ENCODE data around the gene RCOR2. TPM values are rescaled to one million over a fixed set of nuclear protein-coding genes. Genes with fewer than 3 reads are reported as not detected.

RCOR2 gene
- total and polyA plus RNA-seq, 7 experiments from 2014 or later, result 0.07 TPM; not detected in 6

- Mint-ChIP-seq H3K27ac (peak overlapping the region in 4 of 9 donors; percentile 5 to 55 (median 44)), H3K36me3 (peaks cover 0 to 5% (median 0%) of the 10 kb centered on the region in 5 donors), H3K4me3 (peak overlapping the region; percentile 2 to 98 (median 72)), H3K27me3 (peaks cover 0 to 2% (median 0%) of the 10 kb centered on the region in 5 donors), H3K9me3 (peaks cover 0 to 4% (median 0%) of the 10 kb centered on the region in 11 donors), H3K4me1 (peaks cover 22 to 37% (median 30%) of the 10 kb centered on the region in 7 donors)
- POLR2A ChIA-PET, result no interaction called here
- CTCF ChIA-PET, result interaction anchor here (8.4 kb wide), 1 partner anchor 104 kb away, joined by 148 read pairs; the partner anchor contains the start of gene MARK2
- Histone ChIP-seq H3K36me3 (ENCODE audit: control insufficient read depth in 2 of 3, insufficient read depth in 3 of 3, low read length in 3 of 3) (peaks cover 0 to 4% (median 0%) of the 10 kb centered on the region in 3 experiments), H3K27me3 (ENCODE audit: control insufficient read depth in 2 of 2, insufficient read depth in 2 of 2, low read length in 2 of 2) (no peaks in the 10 kb centered on the region), H3K27ac (ENCODE audit: low read depth, low read length) (no peak overlapping the region), H3K9me3 (ENCODE audit: control insufficient read depth in 2 of 3, low read length in 3 of 3) (no peaks in the 10 kb centered on the region), H3K4me1 (ENCODE audit: control insufficient read depth in 2 of 2, insufficient read depth in 2 of 2, low read length in 2 of 2) (peaks cover 11 to 18% of the 10 kb centered on the region in 2 donors), H3K4me3 (ENCODE audit: low read length) (no peak overlapping the region)
- intact Hi-C loops (cut with micrococcal nuclease), result no loop called here
- ATAC-seq, result no peak
- no peak for DNase-seq
These were observed 23.8 kb upstream of the RCOR2 start for GRCh38 chr11:63940786-63941185.

DNA sequence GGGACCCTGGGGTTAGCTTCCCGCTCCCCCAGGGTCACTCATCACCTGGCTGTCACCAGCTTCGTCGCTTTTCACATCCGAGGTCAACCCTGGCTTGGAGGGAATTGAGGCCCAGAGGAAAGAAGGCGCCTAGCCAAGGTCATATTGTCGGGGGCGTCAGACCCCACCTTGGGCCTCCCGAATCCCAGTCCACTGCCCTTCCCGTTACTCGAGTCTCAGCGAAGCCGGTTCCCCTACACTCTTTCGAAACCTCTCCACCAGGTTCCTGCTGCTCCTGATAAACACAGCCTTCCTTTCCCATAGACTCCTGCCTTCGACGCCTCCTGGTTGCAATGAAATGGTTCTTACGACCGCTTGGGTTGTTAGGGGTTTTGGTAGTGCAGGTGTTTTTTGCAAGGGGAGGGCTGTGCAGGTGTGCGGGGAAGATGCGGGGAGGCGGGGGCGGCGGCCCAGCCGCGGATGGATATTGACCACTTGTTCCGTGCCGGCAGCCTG lies 22.5 kb upstream of the RCOR2 start:
- Histone ChIP-seq H3K36me3 (ENCODE audit: control insufficient read depth in 2 of 3, insufficient read depth in 3 of 3, low read length in 3 of 3) (peaks cover 0 to 4% (median 0%) of the 10 kb centered on the region in 3 experiments), H3K27ac (ENCODE audit: low read depth, low read length) (peak overlapping the region; percentile 73), H3K4me3 (ENCODE audit: low read length) (peak overlapping the region; percentile 84), H3K9me3 (ENCODE audit: control insufficient read depth in 2 of 3, low read length in 3 of 3) (no peaks in the 10 kb centered on the region), H3K4me1 (ENCODE audit: control insufficient read depth in 2 of 2, insufficient read depth in 2 of 2, low read length in 2 of 2) (peaks cover 11 to 18% of the 10 kb centered on the region in 2 donors), H3K27me3 (ENCODE audit: control insufficient read depth in 2 of 2, insufficient read depth in 2 of 2, low read length in 2 of 2) (no peaks in the 10 kb centered on the region)
- Mint-ChIP-seq H3K4me3 (peak overlapping the region; percentile 80 to 98 (median 93)), H3K9me3 (peaks cover 0 to 4% (median 0%) of the 10 kb centered on the region in 11 donors), H3K27me3 (peaks cover 0 to 2% (median 0%) of the 10 kb centered on the region in 5 donors), H3K4me1 (peaks cover 22 to 32% (median 28%) of the 10 kb centered on the region in 7 donors), H3K27ac (peak overlapping the region in 8 of 9 donors; percentile 54 to 94 (median 84)), H3K36me3 (peaks cover 0 to 5% (median 0%) of the 10 kb centered on the region in 5 donors)
- intact Hi-C loops (cut with micrococcal nuclease), result loop anchor here in 1 of 2 donors (1.0 kb wide), 1 partner anchor 102 kb away; no protein-coding TSS in a partner anchor
- DNase-seq (no peak), ATAC-seq (no peak)
- ChIA-PET POLR2A (no interaction called here), CTCF (interaction anchor here (1.1 kb wide), 1 partner anchor 103 kb away, joined by 11 read pairs; no protein-coding TSS in a partner anchor)

- Histone ChIP-seq H3K9me3 (ENCODE audit: control insufficient read depth in 2 of 3, low read length in 3 of 3) (no peaks in the 10 kb centered on the region), H3K27ac (ENCODE audit: low read depth, low read length) (peak within 1 kb of the TSS; percentile 73), H3K4me1 (ENCODE audit: control insufficient read depth in 2 of 2, insufficient read depth in 2 of 2, low read length in 2 of 2) (peaks cover 11 to 18% of the 10 kb centered on the region in 2 donors), H3K4me3 (ENCODE audit: low read length) (peak within 1 kb of the TSS; percentile 84), H3K36me3 (ENCODE audit: control insufficient read depth in 2 of 3, insufficient read depth in 3 of 3, low read length in 3 of 3) (peaks cover 0 to 4% (median 0%) of the 10 kb centered on the region in 3 experiments), H3K27me3 (ENCODE audit: control insufficient read depth in 2 of 2, insufficient read depth in 2 of 2, low read length in 2 of 2) (no peaks in the 10 kb centered on the region)
- POLR2A ChIA-PET, result no interaction called here
- peaks cover 22 to 28% (median 27%) of the 10 kb centered on the region in 7 donors for H3K4me1 Mint-ChIP-seq
- intact Hi-C loops (cut with micrococcal nuclease), result loop anchor here (1.0 kb wide), 5 partner anchors 21 to 101 kb away; partner anchors contain the start of genes COX8A (in 2 of the 2), OTUB1 (in 1 of the 2) and RCOR2 (in 1 of the 2)
- peak; percentile 92 for ATAC-seq
- H3K36me3 Mint-ChIP-seq, result peaks cover 0 to 3% (median 0%) of the 10 kb centered on the region in 5 donors
- H3K27me3 Mint-ChIP-seq, result peaks cover 0 to 2% (median 0%) of the 10 kb centered on the region in 5 donors
- CTCF ChIA-PET, result interaction anchor here (0.8 to 1.1 kb wide), 2 partner anchors 21 to 102 kb away, joined by 3 to 11 read pairs; no protein-coding TSS in a partner anchor
- DNase-seq, result peak; percentile 78 to 91 (median 84)
- peak within 1 kb of the TSS; percentile 80 to 99 (median 94) for H3K4me3 Mint-ChIP-seq
- peaks cover 0 to 4% (median 0%) of the 10 kb centered on the region in 11 donors for H3K9me3 Mint-ChIP-seq
- H3K27ac Mint-ChIP-seq, result peak within 1 kb of the TSS; percentile 81 to 95 (median 89)
These were observed 21.8 kb upstream of the RCOR2 start, which contains the start of gene NAA40 for GRCh38 chr11:63938479-63939396. NAA40 (plus strand) TSS chr11:63939002; CDS start chr11:63939097, 95 bp downstream.

DNA sequence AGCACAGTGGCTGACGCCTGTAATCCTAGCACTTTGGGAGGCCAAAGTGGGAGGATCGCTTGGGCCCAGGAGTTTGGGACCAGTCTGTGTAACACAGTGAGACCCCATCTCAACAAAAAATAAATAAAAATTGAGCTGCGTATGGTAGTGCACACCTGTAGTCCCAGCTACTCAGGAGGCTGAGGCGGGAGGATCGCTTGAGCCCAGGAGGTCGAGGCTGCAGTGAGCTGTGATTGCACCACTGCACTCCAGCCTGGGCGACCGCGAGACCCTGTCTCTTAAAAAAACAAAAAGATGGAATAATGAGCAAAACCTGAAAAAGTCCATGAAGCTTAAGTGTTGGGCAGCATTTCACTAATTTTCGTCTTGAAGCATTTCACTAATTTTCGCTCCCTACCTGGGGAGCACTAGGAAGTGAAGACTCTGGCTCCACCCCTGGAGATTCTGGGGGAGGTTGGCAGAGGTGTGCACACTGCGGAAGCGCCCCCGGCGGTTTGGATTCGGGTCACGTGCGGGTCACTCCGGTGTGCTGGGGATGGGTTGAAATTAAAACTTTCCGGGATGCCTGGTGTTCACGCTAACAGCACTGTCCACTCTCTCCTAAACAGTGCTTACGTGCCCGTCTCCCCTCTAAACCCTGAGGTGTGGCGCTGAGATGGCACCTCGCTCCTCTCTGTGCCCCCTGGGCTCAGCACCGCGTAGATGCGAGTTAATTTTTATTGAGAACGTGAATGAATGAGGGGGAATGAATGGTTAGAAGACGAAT lies 20.9 kb upstream of the RCOR2 start:
- H3K36me3 ChIP-seq (ENCODE audit: control insufficient read depth in 2 of 3, insufficient read depth in 3 of 3, low read length in 3 of 3), result peaks cover 0 to 4% (median 0%) of the 10 kb centered on the region in 3 experiments
- Mint-ChIP-seq H3K27me3 (peaks cover 0 to 2% (median 0%) of the 10 kb centered on the region in 5 donors), H3K4me1 (peaks cover 22 to 28% (median 26%) of the 10 kb centered on the region in 7 donors), H3K27ac (peak overlapping the region; percentile 50 to 95 (median 89)), H3K9me3 (peaks cover 0 to 4% (median 0%) of the 10 kb centered on the region in 11 donors), H3K4me3 (peak overlapping the region; percentile 80 to 99 (median 94)), H3K36me3 (peaks cover 0 to 3% (median 0%) of the 10 kb centered on the region in 5 donors)
- ATAC-seq (peak; percentile 6), DNase-seq (peak in 1 of 9 donors; percentile 31)
- intact Hi-C loops (cut with micrococcal nuclease), result loop anchor here (1.0 kb wide), 4 partner anchors 21 to 100 kb away; partner anchors contain the start of genes COX8A (in 2 of the 2), OTUB1 (in 1 of the 2) and RCOR2 (in 1 of the 2)
- CTCF ChIA-PET, result interaction anchor here (0.8 to 1.1 kb wide), 3 partner anchors 20 to 126 kb away, joined by 3 to 11 read pairs (median 3); no protein-coding TSS in a partner anchor
- H3K27me3 ChIP-seq (ENCODE audit: control insufficient read depth in 2 of 2, insufficient read depth in 2 of 2, low read length in 2 of 2), result no peaks in the 10 kb centered on the region
- POLR2A ChIA-PET, result interaction anchor here (0.7 to 1.2 kb wide), 3 partner anchors 18 to 54 kb away, joined by 3 to 4 read pairs (median 3); no protein-coding TSS in a partner anchor
- H3K4me3 ChIP-seq (ENCODE audit: low read length), result peak overlapping the region; percentile 84
- H3K27ac ChIP-seq (ENCODE audit: low read depth, low read length), result peak overlapping the region; percentile 73
- no peaks in the 10 kb centered on the region for H3K9me3 ChIP-seq (ENCODE audit: control insufficient read depth in 2 of 3, low read length in 3 of 3)
- H3K4me1 ChIP-seq (ENCODE audit: control insufficient read depth in 2 of 2, insufficient read depth in 2 of 2, low read length in 2 of 2), result peaks cover 11 to 18% of the 10 kb centered on the region in 2 donors

DNA sequence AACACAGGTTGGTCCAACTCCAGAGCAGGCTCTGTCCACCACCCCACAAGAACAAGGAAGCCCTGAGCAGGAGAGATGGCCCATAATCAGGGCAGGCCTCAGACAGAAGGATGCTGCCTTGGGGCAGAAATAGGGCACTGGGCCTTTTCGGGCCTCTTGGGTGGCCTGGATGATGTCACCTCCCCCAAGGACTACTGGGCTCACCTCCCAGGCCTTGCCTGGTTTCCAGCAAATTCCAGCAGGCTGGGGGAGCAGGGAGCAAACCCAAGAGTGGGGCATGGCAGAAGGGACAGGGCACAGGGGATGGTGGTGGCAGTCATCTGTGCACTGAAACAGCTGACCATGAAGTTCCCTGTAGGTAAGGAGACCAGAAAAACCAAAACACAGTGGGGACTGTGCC lies 16.5 kb upstream of the RCOR2 start:
- no peak overlapping the region for H3K27ac ChIP-seq (ENCODE audit: low read depth, low read length)
- POLR2A ChIA-PET, result no interaction called here
- Mint-ChIP-seq H3K27me3 (peaks cover 0 to 8% (median 0%) of the 10 kb centered on the region in 5 donors), H3K27ac (peak overlapping the region in 1 of 9 donors; percentile 54), H3K9me3 (peaks cover 0 to 4% (median 0%) of the 10 kb centered on the region in 11 donors), H3K36me3 (no peaks in the 10 kb centered on the region), H3K4me1 (peaks cover 3 to 11% (median 7%) of the 10 kb centered on the region in 7 donors), H3K4me3 (no peak overlapping the region)
- no peaks in the 10 kb centered on the region for H3K36me3 ChIP-seq (ENCODE audit: control insufficient read depth in 2 of 3, insufficient read depth in 3 of 3, low read length in 3 of 3)
- H3K4me3 ChIP-seq (ENCODE audit: low read length), result no peak overlapping the region
- intact Hi-C loops (cut with micrococcal nuclease), result no loop called here
- ATAC-seq (no peak), DNase-seq (no peak)
- H3K9me3 ChIP-seq (ENCODE audit: control insufficient read depth in 2 of 3, low read length in 3 of 3), result no peaks in the 10 kb centered on the region
- no peaks in the 10 kb centered on the region for H3K27me3 ChIP-seq (ENCODE audit: control insufficient read depth in 2 of 2, insufficient read depth in 2 of 2, low read length in 2 of 2)
- CTCF ChIA-PET, result no interaction called here
- H3K4me1 ChIP-seq (ENCODE audit: control insufficient read depth in 2 of 2, insufficient read depth in 2 of 2, low read length in 2 of 2), result peaks cover 0 to 5% of the 10 kb centered on the region in 2 donors
